Gastroesophageal sphincter (tissue), 4 donors: ENCODE results near the gene DCAF8. TPM values are rescaled to one million over a fixed set of nuclear protein-coding genes. Genes with fewer than 3 reads are reported as not detected.
A peak's percentile ranks its signal among the peaks of the same experiment; 100 is the strongest.
"Not testable (repeated sequence)": the region's sequence is repeated elsewhere in the genome, so short reads cannot be mapped to it uniquely, and the experiment has no call there.

ENCODE experiments used
- ATAC-seq: fragments of 150-250 bp; one replicate; pipeline ENCODE4 v1.9.1; 2016; ENCODE audit warnings: mild to moderate bottlenecking, moderate library complexity
- H3K27ac ChIP-seq, 4 donors: fragments of 200-600 bp; sonication (generic) in 3 of 4; 1 replicate in 3 of 4; 2 replicates in 1 of 4; pipeline ENCODE4 v1.5.1; 2016 to 2019
- H3K27me3 ChIP-seq: fragments of 200-600 bp; sonication (generic); one replicate; pipeline ENCODE4 v1.5.1; 2019
- H3K36me3 ChIP-seq, 2 donors: fragments of 200-600 bp; sonication (generic); one replicate each; pipeline ENCODE4 v1.5.1; 2019; ENCODE audit warnings: control low read depth in 1 of 2
- H3K4me1 ChIP-seq, 3 donors: fragments of 200-600 bp; sonication (generic); 1 replicate in 2 of 3; 2 replicates in 1 of 3; pipeline ENCODE4 v1.5.1; 2016 to 2019; ENCODE audit warnings: control low read depth in 2 of 3
- H3K4me3 ChIP-seq, 2 donors: fragments of 200-600 bp; sonication (generic); one replicate each; pipeline ENCODE4 v1.5.1; 2019; ENCODE audit warnings: mild to moderate bottlenecking in 1 of 2, moderate library complexity in 1 of 2
- H3K9me3 ChIP-seq, 3 donors: fragments of 200-600 bp; sonication (generic); one replicate each; pipeline ENCODE4 v1.5.1; 2017 to 2019; ENCODE audit warnings: control low read depth in 2 of 3
- CTCF ChIP-seq, 4 experiments: fragments of 200-600 bp in 2 of 4; fragments of 450-650 bp in 2 of 4; sonication (generic) in 1 of 4; IDR thresholded peaks; one replicate each; pipeline ENCODE4 v1.5.1; 2017 to 2019; ENCODE audit warnings: antibody characterized with exemption in 4 of 4, mild to moderate bottlenecking in 2 of 4, moderate library complexity in 2 of 4
- EP300 ChIP-seq: sonication (generic); formaldehyde crosslinking; IDR thresholded peaks from one replicate; pipeline ENCODE4 v1.6.1; 2017; ENCODE audit warnings: antibody characterized with exemption, mild to moderate bottlenecking
- POLR2A ChIP-seq, 2 donors: fragments of 450-650 bp; IDR thresholded peaks; one replicate each; pipeline ENCODE4 v1.6.1; 2017; ENCODE audit warnings: antibody characterized with exemption in 2 of 2, mild to moderate bottlenecking in 2 of 2, moderate library complexity in 1 of 2
- POLR2AphosphoS5 ChIP-seq: sonication (generic); formaldehyde crosslinking; IDR thresholded peaks from one replicate; pipeline ENCODE4 v1.6.1; 2017; ENCODE audit warnings: antibody characterized with exemption
- WGBS, 2 donors: methylation state at CpG; one replicate each; pipeline ENCODE4 v1.1.5; 2018; ENCODE audit warnings: low coverage in 1 of 2; 5-methylcytosine and 5-hydroxymethylcytosine counted together
- total RNA-seq, 4 donors: library from RNA; depleted of rRNA; stranded (reverse); fragments of >200 nt; gene quantifications; one replicate each; pipeline ENCODE4 v1.1.0, GENCODE V29; 2016

Gene DCAF8
- total RNA-seq, 4 donors from 2014 or later: 154 to 211 (median 159) TPM

GRCh38 chr1:160291248-160292220 lies 29.2 kb upstream of the DCAF8 start:
- H3K9me3 ChIP-seq: no peaks in the 10 kb centered on the region
- peak; percentile 80 to 87 (median 82) for TF ChIP-seq CTCF (IDR thresholded peaks at IDR 0.05)
- no peak for TF ChIP-seq EP300
- H3K36me3 ChIP-seq: peaks cover 18 to 88% of the 10 kb centered on the region in 2 donors
- peak; percentile 84 for ATAC-seq
- H3K4me1 ChIP-seq: peaks cover 0 to 5% (median 0%) of the 10 kb centered on the region in 3 donors
- H3K27me3 ChIP-seq: no peaks in the 10 kb centered on the region
- 18 to 51% methylated on average over 6 of the region's 11 CpGs for WGBS, 2 donors
- no peak overlapping the region for H3K4me3 ChIP-seq
- H3K27ac ChIP-seq: peak overlapping the region in 1 of 4 donors; percentile 35

DNA sequence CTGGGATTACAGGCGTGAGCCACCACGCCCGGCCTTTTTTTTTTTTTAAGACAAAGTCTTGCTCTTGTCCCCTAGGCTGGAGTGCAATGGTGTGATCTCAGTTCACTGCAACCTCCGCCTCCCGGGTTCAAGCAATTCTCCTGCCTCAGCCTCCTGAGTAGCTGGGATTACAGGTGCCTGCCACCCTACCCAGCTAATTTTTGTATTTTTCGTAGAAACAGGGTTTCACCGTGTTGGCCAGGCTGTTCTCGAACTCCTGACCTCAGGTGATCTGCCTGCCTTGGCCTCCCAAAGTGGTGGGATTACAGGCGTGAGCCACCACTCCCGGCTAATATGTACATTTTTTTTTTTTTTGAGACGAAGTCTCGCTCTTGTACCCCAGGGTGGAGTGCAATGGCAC lies 25.4 kb upstream of the DCAF8 start:
- H3K4me3 ChIP-seq, H3K27ac ChIP-seq, H3K9me3 ChIP-seq, ATAC-seq, H3K27me3 ChIP-seq: not testable (repeated sequence)
- Histone ChIP-seq H3K4me1 (peaks cover 0 to 31% (median 12%) of the 10 kb centered on the region in 3 donors), H3K36me3 (peaks cover 16 to 53% of the 10 kb centered on the region in 2 donors)
- 88 to 92% methylated on average over 5 to 9 of the region's 12 CpGs for WGBS, 2 donors

DNA sequence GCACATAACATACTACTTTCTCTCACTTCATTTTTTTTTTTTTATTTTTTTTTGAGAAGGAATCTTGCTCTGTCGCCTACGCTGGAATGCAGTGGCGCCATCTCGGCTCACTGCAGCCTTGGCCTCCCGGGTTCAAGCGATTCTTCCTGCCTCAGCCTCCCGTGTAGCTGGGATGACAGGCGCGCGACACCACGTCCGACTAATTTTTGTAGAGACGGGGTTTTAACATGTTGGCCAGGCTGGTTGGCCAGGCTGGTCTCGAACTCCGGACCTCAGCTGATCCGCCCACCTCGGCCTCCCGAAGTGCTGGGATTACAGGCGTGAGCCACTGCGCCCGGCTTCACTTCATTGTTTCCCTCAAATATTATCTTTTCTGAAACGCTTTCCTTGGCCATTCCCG lies 23.2 kb upstream of the DCAF8 start:
- WGBS, 2 donors: 80 to 84% methylated on average over 3 to 23 of the region's 23 CpGs
- ATAC-seq: no peak
- H3K4me1 ChIP-seq: peaks cover 0 to 27% (median 12%) of the 10 kb centered on the region in 3 donors
- H3K27ac ChIP-seq: peak overlapping the region in 1 of 4 donors; percentile 84
- no peaks in the 10 kb centered on the region for H3K27me3 ChIP-seq
- no peak for TF ChIP-seq POLR2AphosphoS5
- TF ChIP-seq POLR2A (IDR thresholded peaks at IDR 0.05): no peak
- no peak for TF ChIP-seq CTCF (IDR thresholded peaks at IDR 0.05)
- TF ChIP-seq EP300: no peak
- peaks cover 3 to 53% of the 10 kb centered on the region in 2 donors for H3K36me3 ChIP-seq
- no peaks in the 10 kb centered on the region for H3K9me3 ChIP-seq
- peak overlapping the region; percentile 68 to 100 for H3K4me3 ChIP-seq

GRCh38 chr1:160284782-160285344 lies 22.5 kb upstream of the DCAF8 start, which contains the start of gene PEX19:
Gene PEX19 (minus strand): TSS chr1:160285133. CDS start chr1:160285124, 9 bp downstream.
- Histone ChIP-seq H3K9me3 (no peaks in the 10 kb centered on the region), H3K4me3 (peak within 1 kb of the TSS; percentile 68 to 100), H3K27ac (peak within 1 kb of the TSS; percentile 83 to 94 (median 88)), H3K4me1 (peaks cover 0 to 27% (median 12%) of the 10 kb centered on the region in 3 donors), H3K27me3 (no peaks in the 10 kb centered on the region), H3K36me3 (peaks cover 2 to 53% of the 10 kb centered on the region in 2 donors)
- peak; percentile 98 for TF ChIP-seq POLR2AphosphoS5
- peak in 1 of 4 experiments; percentile 3 for TF ChIP-seq CTCF (IDR thresholded peaks at IDR 0.05)
- TF ChIP-seq POLR2A (IDR thresholded peaks at IDR 0.05): peak; percentile 34 to 69
- TF ChIP-seq EP300: no peak
- 0% methylated on average over 15 to 23 of the region's 27 CpGs for WGBS, 2 donors
- peak; percentile 99 for ATAC-seq

GRCh38 chr1:160284220-160284781 lies 22.0 kb upstream of the DCAF8 start:
- Histone ChIP-seq H3K9me3 (no peaks in the 10 kb centered on the region), H3K27me3 (no peaks in the 10 kb centered on the region), H3K36me3 (peaks cover 4 to 53% of the 10 kb centered on the region in 2 donors), H3K4me3 (peak overlapping the region; percentile 68 to 100), H3K4me1 (peaks cover 0 to 27% (median 12%) of the 10 kb centered on the region in 3 donors), H3K27ac (peak overlapping the region; percentile 83 to 94 (median 88))
- ATAC-seq: peak; percentile 42
- 0 to 1% methylated on average over 10 to 13 of the region's 15 CpGs for WGBS, 2 donors
- peak; percentile 59 for TF ChIP-seq POLR2AphosphoS5
- TF ChIP-seq POLR2A (IDR thresholded peaks at IDR 0.05): no peak
